Measurements from ENCODE around the gene RBM34.
A peak's percentile ranks its signal among the peaks of the same experiment; 100 is the strongest.

DNA sequence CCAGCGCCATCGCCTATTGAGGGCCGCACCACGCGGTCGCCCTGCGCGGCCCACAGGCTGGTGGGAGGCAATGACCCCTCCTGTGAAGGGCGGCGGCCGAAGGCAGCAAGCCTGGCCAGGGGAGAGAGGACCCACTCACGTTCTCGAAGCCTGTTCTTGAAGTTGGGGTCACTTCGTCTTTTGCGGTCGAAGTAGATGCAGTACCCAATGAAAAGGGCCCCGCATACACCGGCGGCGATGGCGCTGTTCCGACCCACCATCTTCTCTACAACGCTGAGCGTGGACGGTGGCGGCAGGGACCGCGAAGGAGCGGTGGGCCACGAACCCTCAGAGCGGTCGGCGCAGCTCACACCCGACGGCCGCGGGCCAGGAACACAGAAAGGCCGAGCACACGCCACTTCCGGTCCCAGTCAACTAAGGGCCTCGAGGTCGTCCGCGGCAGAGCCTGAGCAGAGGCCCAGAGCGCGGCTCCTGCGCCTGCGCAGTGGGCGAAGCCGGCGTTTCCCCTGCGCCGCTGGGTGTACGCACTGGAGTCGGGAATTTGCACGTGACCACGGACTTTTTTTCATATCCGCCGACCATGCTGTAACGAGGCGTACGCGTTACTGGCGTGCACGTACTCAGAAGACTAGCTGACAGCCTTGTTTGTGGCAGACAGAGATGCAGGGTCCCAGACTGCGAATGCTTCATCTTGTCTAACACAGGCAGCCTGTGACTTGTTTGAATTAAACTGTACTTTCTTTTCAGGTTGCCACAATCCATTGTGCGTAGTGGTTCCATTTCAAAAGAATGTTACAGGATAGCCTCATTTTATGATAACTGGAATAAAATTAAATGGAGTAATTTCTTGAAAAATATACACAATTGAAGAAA is 32.4 kb downstream of the RBM34 start, which contains the start of gene TOMM20:
- peak; percentile 93 for TF ChIP-seq POLR2A (IDR thresholded peaks at IDR 0.05; ENCODE audit: low read length)
- TF ChIP-seq GATA1 (IDR thresholded peaks at IDR 0.05; ENCODE audit: low read depth, low read length): no peak
